ENCODE measurements around the gene NOL3.
A peak's percentile ranks its signal among the peaks of the same experiment; 100 is the strongest.

The NOL3 gene

DNA sequence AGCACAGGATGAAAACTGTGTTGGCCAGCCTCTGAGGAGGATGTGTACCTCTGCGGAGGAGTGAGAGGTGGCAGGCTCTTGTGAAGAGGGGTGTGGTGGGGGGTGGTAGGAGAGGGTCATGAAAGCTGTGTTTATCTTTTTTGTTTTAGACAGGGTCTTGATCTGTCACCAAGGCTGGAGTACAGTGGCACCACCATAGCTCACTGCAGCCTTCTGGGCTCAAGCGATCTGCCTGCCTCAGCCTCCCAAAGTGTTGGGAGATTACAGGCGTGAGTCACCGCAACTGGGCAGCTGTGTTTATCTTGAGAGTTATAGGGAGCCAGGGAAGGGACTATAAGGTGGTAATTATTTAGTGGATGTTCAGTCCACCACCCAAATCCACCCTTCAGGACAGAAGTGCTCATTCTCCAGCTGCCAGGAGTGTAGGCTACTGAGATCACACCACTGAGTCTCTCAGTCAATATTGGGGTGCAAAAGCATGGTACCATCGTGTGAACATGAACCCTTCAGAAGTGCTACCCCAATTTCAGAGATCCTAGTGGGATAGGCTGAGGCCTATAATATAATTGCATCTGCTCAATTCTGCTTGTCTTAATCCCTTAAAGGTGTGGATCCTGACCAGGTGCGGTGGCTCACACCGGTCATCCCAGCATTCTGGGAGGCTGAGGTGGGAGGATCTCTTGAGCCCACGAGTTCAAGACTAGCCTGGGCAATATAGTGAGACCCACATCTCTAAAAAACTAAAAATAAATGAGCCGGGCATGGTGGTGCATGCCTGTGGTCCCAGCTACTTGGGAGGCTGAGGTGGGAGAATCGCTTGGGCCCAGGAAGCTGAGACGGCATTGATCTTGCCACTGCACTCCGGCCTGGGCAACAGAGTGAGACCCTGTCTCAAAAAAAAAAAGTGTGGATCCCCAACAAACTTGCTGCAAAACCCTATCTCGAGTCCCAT, 20.4 kb downstream of the NOL3 start:
- DNase-seq = no peak

- no peak for DNase-seq
Observed at GRCh38 chr16:67191411-67191994, 21.2 kb downstream of the NOL3 start.

GRCh38 chr16:67191995-67192681, 21.8 kb downstream of the NOL3 start, which contains the start of gene E2F4:
Gene E2F4 (plus strand): TSS chr16:67192155. CDS start chr16:67192228, 73 bp downstream.
- DNase-seq = peak; percentile 94

DNA sequence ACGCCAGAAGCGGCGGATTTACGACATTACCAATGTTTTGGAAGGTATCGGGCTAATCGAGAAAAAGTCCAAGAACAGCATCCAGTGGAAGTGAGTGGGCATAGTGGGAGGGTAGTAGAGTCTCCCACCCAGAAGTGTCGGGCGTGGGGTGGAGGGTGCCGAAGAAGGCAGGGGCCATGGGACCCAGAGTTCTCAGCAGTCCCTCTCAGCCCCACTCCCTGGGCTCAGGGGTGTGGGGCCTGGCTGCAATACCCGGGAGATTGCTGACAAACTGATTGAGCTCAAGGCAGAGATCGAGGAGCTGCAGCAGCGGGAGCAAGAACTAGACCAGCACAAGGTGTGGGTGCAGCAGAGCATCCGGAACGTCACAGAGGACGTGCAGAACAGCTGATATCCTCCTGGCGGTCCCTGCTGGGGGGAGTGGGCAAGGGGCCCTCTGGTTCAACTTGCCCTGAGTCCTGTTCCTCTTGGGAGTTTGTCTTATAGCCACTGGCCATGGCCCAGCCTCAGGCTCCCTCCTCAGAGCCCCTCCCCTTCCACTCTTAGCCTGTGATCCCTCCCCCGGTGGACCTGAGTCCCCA, 22.5 kb downstream of the NOL3 start:
- DNase-seq = no peak

- no peak for DNase-seq
Observed at GRCh38 chr16:67193536-67193935, 23.2 kb downstream of the NOL3 start.

GRCh38 chr16:67194260-67194659, 23.9 kb downstream of the NOL3 start:
- no peak for DNase-seq

DNA sequence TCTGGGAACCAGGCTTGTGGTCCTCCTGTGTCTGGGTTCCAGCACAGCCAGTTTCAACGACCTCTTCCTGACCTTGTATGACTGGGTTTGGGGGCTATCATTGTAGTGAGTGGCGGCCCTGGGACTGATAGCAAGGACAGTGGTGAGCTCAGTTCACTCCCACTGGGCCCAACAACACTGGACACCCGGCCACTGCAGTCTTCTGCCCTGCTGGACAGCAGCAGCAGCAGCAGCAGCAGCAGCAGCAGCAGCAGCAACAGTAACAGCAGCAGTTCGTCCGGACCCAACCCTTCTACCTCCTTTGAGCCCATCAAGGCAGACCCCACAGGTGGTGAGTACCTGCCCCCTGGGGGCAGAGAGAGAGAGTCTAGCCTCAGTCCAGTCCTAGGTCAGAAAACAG, 25.3 kb downstream of the NOL3 start:
- DNase-seq = no peak

DNA sequence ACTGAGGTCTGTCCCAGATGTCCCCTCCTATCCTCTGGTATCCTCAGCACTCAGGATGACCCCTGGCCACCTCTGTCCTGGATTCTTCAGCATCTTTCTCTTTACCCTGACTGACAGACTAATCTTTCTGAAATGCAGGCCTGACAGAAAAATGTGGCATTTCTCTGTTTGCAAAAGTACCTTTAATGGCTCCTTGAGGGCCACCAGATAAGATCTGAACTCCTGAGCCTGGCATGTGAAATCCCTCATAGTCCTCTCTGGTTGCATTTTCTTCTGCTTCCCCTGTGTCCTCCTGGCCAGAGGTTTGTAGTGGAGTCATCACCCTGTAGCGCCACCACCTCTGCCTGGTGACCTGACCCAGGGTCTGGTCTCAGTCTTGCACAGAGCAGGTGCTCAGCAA, 26.5 kb downstream of the NOL3 start:
- DNase-seq = no peak

DNA sequence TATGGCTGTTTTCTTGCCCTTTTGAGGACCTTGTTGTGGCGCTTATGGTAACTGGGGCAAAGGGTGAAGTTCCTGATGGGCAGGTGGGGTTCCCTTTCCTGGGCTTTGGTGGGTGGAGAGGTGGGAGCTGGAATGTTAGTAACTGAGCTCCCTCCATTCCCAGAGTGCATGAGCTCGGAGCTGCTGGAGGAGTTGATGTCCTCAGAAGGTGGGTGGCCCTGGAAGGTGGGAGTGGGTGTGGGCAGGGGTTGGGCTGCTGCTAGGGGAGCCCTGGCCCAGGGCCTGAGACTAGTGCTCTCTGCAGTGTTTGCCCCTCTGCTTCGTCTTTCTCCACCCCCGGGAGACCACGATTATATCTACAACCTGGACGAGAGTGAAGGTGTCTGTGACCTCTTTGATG, 27.4 kb downstream of the NOL3 start:
- DNase-seq = no peak

DNA sequence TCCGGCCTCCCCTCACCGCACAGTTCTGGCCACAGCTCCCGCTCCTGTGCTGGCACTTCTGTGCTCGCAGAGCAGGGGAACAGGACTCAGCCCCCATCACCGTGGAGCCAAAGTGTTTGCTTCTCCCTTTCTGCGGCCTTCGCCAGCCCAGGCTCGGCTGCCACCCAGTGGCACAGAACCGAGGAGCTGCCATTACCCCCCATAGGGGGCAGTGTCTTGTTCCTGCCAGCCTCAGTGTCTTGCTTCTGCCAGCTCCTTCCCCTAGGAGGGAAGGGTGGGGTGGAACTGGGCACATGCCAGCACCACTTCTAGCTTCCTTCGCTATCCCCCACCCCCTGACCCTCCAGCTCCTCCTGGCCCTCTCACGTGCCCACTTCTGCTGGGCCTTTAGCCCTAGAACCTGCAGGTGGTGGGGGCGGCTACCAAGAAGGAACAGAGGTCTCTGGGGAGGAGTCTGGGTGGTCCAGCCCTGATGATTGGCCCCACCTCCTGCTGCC, 27.9 kb downstream of the NOL3 start:
- peak; percentile 57 to 64 for DNase-seq

- no peak for DNase-seq
Observed at GRCh38 chr16:67199011-67199807, 28.9 kb downstream of the NOL3 start, which contains the start of gene ELMO3. Gene ELMO3 (plus strand): TSS chr16:67199131. CDS start chr16:67199327, 196 bp downstream.

DNA sequence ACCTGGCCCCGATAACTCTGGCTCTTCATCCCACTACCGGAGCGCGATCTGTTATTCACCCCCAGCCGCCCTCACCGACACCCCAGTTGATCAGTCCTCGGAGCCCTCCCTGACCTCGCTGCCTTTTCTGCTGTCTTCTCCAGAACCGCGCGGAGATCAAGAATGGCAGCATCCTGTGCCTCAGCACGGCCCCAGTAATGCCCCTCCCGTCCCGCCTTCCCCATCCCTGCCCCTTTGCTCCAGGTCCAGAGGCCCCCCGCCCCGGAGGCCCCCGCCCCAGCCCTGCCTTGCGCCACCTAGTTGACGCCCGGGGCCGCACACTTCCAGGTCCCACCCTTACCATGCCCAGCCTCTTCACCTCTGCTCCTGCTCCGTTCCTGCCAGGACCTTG, 29.5 kb downstream of the NOL3 start:
- DNase-seq = no peak

- no peak for DNase-seq
Observed at GRCh38 chr16:67200491-67200890, 30.2 kb downstream of the NOL3 start.

DNA sequence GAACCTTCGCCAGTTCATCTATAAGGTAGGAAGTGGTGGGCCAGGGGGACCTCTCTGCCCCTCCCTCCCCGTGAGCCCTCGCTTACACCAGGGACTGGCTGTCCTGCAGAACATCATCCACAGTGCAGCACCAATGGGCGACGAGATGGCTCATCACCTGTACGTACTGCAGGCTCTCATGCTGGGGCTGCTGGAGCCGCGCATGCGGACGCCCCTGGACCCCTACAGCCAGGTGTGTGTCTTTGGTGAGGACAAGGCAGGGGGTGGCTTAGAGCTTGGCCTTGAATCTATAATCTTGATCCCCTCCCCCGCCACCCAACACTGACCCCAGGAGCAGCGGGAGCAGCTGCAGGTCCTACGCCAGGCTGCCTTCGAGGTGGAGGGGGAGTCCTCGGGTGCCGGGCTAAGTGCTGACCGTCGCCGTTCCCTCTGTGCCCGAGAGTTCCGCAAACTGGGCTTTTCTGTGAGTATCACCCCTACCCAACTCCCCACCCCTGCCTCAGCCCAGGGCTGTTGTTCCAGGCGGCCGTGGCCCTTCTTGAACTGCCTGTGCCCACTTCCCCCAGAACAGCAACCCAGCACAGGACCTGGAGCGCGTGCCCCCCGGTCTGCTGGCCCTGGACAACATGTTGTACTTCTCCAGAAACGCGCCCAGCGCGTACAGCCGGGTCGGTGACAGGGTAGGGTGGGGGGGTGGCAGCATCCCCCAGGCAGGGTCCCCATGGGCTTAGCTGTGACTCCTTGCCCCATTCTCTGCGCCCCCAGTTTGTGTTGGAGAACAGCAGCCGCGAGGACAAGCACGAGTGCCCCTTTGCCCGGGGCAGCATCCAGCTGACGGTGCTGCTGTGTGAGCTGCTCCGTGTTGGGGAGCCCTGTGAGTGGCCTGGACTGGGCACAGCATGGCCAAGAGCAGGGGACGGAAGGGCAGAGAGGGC, 31.3 kb downstream of the NOL3 start:
- no peak for DNase-seq

DNA sequence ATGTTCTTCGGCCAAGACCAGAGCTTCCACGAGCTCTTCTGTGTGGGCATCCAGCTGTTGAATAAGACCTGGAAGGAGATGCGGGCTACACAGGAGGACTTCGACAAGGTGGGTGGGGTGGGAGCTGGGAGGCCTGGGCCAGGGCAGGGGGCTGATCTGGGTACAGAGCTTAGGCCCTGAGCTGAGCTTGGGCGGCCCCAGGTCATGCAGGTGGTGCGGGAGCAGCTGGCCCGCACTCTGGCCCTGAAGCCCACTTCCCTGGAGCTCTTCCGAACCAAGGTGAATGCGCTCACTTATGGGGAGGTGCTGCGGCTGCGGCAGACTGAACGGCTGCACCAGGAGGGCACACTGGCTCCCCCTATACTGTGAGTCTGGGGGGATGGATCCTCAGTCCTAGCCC, 32.1 kb downstream of the NOL3 start:
- DNase-seq = no peak

DNA sequence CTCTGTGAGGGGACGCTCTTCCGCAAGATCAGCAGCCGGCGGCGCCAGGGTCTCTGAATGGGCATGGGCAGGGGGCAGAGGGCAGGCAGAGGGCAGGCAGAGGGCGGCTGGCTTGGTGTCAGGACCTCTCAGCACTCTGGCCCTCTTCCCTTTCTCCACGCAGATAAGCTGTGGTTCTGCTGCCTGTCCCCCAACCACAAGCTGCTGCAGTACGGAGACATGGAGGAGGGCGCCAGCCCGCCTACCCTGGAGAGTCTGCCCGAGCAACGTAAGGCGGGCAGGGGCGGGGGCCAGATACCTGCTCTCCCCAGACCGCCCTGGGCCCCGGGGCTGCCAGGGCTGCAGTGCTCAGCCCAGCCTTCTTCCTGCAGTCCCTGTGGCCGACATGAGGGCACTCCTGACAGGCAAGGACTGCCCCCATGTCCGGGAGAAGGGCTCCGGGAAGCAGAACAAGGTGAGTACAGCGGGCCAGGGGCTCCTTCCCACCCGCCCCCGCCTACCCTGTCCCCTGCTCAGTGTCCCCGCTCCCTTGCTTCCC, 32.7 kb downstream of the NOL3 start:
- no peak for DNase-seq

DNA sequence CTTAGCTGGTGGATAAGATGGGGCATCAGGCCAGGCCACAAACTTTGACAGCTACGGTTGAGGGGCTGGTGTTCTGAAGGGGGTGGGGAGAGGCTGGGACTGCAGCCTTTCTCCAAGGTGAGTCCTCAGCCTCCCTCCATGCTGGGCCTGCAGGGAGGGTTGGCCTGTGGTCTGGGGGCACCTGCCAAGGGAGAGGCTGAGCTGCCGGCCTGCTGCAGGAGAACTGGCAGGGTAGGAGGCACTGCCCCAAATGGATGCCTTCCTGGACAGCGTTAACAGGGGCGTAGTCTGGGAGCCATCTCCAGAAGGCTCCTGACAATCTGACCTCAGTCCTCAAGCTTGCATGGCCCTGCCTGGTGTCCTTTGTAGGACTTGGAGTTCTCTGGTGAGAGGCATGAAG, 33.7 kb downstream of the NOL3 start:
- DNase-seq = no peak

DNA sequence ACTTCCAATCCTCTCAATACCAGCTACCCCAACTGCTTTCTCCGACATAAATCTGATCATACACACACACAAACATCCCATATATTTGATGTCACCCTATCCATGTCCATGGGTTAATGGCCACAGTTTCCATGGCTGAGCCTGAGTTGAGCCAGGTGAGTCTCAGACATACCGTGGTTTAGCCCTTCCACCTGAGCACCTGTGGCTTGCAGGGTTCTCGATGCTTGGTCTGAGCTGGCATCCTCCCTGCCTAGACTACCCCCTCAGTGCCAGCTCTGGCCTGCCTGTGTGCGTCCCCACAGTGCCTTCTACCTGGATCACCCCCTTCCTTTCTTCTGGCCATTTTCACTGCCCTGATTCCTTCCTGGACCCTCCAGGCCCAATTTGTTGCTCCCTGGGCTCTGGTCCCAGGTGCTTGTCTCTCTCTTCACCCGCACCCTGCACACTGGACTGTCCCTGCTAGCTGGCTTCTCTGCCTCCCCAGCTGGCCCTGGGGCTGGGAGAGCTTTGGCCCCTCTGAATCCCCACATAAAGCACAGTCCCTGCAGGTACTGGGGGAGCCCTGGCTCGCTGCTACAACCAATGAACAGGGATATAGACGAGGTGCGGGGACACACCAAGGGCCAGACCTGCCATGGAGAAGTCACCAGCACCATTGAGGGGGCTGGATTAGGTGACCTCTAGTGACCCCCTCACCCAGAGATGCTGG, 35.9 kb downstream of the NOL3 start:
- no peak for DNase-seq

DNA sequence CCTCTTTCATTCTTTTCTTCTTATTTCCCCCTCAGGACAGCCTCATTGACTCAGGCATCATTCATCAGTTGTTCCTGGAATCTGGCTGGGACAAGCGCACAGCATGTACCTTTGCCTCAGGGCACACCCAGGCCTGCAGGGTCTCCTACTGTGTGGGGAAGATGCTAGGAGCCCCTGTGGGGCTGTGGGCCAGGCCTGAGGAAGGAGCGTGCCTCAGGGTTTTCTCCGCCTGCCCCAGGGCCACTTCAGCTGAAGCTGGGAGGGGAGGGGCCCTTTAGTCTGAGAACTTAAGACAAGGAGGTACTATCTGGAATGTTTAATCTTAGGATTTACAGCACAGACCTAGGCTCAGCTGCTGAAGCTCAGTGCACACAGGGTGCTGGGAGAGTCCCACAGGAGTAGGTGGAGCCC, 36.5 kb downstream of the NOL3 start:
- DNase-seq = no peak
